ENCODE data around the gene LYPD4. TPM values are rescaled to one million over a fixed set of nuclear protein-coding genes. Genes with fewer than 3 reads are reported as not detected.

Gene LYPD4
- total RNA-seq, 2 experiments from 2014 or later: not detected

DNA sequence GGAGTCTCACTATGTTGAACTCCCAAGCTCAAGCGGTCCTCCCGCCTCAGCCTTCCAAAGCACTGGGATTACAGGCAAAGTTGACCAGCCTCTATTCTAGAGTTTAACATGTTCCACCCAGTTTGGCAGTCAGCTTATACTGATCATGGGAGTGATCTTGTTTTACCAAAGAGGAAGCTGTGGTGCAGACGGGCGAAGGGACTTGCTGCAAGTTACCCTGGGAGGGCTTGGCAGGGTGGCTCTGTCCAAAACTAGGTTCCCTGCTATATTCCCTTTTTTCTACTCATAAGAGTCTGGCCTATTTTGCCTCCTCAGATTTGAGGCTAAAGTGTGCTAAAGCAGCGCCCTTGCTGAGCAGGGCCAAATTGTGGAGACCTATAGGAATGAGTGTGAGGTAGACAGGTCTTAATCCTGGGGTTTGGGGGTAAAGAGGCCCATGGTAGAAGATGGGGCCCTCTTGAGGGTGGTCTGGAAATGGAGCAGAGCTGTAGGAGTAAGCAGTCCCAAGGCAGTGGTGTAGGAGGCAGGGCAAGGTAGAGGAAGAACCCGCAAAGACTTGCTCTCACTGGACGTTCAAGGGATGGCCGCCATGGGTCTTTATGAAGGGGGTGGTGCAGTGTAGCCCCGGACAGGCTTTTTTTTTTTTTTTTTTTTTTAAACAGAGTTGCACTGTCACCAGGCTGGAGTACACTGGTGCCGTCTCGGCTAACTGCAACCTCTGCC lies 18.9 kb upstream of the LYPD4 start:
- no peaks in the 10 kb centered on the region for H3K9me3 Mint-ChIP-seq (ENCODE audit: low read depth)
- ATAC-seq (no peak), DNase-seq (no peak)
- peak overlapping the region; percentile 86 for H3K4me3 Mint-ChIP-seq
- CTCF ChIA-PET: interaction anchor here (1.0 to 2.0 kb wide), 5 partner anchors 10 to 94 kb away, joined by 3 to 12 read pairs (median 5); partner anchors contain the start of gene CD79A
- H3K27ac Mint-ChIP-seq: peak overlapping the region; percentile 85
- intact Hi-C loops (cut with DNase I, micrococcal nuclease): loop anchor here in 1 of 2 experiments (5.0 kb wide), 2 partner anchors 511 to 1066 kb away; partner anchors contain the start of genes EGLN2 and TGFB1
- peaks cover 66% of the 10 kb centered on the region for H3K36me3 Mint-ChIP-seq (ENCODE audit: low read depth)
- peaks cover 66% of the 10 kb centered on the region for H3K4me1 Mint-ChIP-seq
- no peaks in the 10 kb centered on the region for H3K27me3 Mint-ChIP-seq
- POLR2A ChIA-PET: interaction anchor here (0.6 to 2.7 kb wide), 5 partner anchors 8 to 82 kb away, joined by 3 to 11 read pairs (median 4); no protein-coding TSS in a partner anchor

DNA sequence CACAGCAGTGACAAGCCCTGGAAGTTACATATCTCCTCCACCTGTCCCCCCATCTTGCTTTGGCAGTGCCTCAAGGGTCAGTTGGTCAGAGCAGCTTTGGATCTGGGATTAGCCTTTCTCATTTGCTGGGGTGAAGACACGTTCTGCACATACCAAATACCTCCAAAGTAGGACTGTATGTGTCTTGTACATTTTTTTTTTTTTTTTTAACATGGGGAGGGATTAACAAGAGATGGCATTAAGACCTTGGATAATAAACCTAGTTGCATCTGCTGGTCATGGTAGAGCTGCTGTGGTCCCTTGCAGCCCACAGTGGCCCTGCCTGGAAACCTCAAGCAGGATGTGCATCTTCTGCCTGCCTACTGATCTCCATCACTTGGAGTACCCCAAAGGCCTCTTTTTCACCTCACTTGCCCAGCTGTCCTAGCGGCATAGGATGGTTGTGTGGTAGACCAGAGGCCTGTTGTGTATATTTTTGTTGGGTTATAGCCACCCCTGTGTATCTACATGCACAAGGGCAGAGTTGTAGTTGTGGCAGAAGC lies 18.0 kb upstream of the LYPD4 start:
- peaks cover 64% of the 10 kb centered on the region for H3K4me1 Mint-ChIP-seq
- DNase-seq (no peak), ATAC-seq (no peak)
- peak overlapping the region; percentile 86 for H3K4me3 Mint-ChIP-seq
- H3K27ac Mint-ChIP-seq: peak overlapping the region; percentile 93
- intact Hi-C loops (cut with DNase I, micrococcal nuclease): loop anchor here in 1 of 2 experiments (5.0 kb wide), 2 partner anchors 510 to 1065 kb away; partner anchors contain the start of genes EGLN2 and TGFB1
- H3K36me3 Mint-ChIP-seq (ENCODE audit: low read depth): peaks cover 58% of the 10 kb centered on the region
- POLR2A ChIA-PET: interaction anchor here (0.5 to 2.7 kb wide), 7 partner anchors 8 to 376 kb away, joined by 3 to 11 read pairs (median 4); no protein-coding TSS in a partner anchor
- H3K27me3 Mint-ChIP-seq: no peaks in the 10 kb centered on the region
- CTCF ChIA-PET: interaction anchor here (1.0 to 1.9 kb wide), 4 partner anchors 9 to 24 kb away, joined by 3 to 12 read pairs (median 4); partner anchors contain the start of gene CD79A
- H3K9me3 Mint-ChIP-seq (ENCODE audit: low read depth): no peaks in the 10 kb centered on the region

DNA sequence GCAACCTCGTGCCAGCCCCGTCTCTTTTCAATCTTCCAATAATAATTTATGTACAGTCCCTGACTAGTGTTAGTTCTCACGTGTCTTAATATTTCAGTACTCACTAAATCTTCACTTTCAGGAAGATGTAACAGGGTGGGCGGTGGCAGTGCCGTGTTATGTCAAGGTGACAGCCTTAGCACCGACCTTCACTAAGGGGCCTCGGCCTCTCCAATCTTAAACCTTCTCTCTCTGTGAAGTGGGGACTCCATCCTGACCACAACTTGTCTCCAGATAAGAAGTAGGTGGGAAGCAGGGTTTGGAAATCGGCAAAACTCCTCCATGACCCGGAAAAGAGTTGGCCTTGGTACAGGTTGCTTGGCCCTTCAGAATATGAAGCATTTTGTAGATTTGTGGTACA lies 17.4 kb upstream of the LYPD4 start:
- no peaks in the 10 kb centered on the region for H3K27me3 Mint-ChIP-seq
- ChIA-PET POLR2A (interaction anchor here (0.5 to 2.9 kb wide), 3 partner anchors 8 to 29 kb away, joined by 3 to 40 read pairs (median 3); no protein-coding TSS in a partner anchor), CTCF (interaction anchor here (1.0 to 2.9 kb wide), 3 partner anchors 9 to 96 kb away, joined by 3 to 14 read pairs (median 12); partner anchors contain the start of gene RABAC1)
- no peaks in the 10 kb centered on the region for H3K9me3 Mint-ChIP-seq (ENCODE audit: low read depth)
- H3K27ac Mint-ChIP-seq: peak overlapping the region; percentile 93
- H3K36me3 Mint-ChIP-seq (ENCODE audit: low read depth): peaks cover 56% of the 10 kb centered on the region
- H3K4me1 Mint-ChIP-seq: peaks cover 61% of the 10 kb centered on the region
- peak overlapping the region; percentile 86 for H3K4me3 Mint-ChIP-seq
- DNase-seq (no peak), ATAC-seq (no peak)
- intact Hi-C loops (cut with DNase I, micrococcal nuclease): loop anchor here (2.0 to 5.0 kb wide), 3 partner anchors 25 to 1065 kb away; partner anchors contain the start of genes EGLN2 (in 1 of the 2) and TGFB1 (in 1 of the 2)

DNA sequence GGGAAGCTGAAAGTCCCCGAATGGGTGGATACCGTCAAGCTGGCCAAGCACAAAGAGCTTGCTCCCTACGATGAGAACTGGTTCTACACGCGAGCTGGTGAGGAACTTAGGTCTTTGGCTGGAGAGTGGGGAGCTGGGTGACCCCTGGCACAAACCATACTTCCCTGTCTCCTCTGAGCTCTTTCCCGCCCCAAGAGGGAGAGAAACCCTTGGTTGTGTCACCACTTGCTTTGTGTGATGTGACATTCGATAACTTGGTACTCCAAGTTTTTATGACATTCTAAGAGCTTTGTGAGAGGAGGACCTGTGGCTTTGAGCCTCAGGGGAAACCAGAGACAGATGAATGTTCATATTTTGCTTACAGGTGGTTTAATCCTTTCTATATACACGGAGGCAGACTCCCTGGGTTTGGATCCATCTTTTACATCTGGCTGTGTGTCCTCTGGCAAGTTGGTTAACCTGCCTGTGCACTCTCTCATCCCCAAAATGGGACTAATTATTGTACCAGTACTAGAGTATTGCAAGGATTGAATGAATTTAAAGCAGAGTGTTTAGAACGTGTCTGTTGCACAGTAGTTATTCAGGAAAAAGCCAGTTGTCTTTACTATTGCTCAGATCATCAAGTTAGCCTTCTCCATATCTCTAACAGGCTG lies 16.8 kb upstream of the LYPD4 start:
- peak overlapping the region; percentile 86 for H3K4me3 Mint-ChIP-seq
- peak overlapping the region; percentile 93 for H3K27ac Mint-ChIP-seq
- DNase-seq (no peak), ATAC-seq (no peak)
- ChIA-PET POLR2A (interaction anchor here (1.3 to 2.9 kb wide), 4 partner anchors 10 to 381 kb away, joined by 4 to 40 read pairs (median 10); partner anchors contain the start of genes GSK3A and RABAC1), CTCF (interaction anchor here (0.6 to 2.9 kb wide), 7 partner anchors 11 to 330 kb away, joined by 3 to 14 read pairs (median 6); partner anchors contain the start of gene RABAC1)
- no peaks in the 10 kb centered on the region for H3K9me3 Mint-ChIP-seq (ENCODE audit: low read depth)
- intact Hi-C loops (cut with DNase I, micrococcal nuclease): loop anchor here (2.0 to 5.0 kb wide), 3 partner anchors 26 to 1064 kb away; partner anchors contain the start of genes EGLN2 (in 1 of the 2) and TGFB1 (in 1 of the 2)
- H3K36me3 Mint-ChIP-seq (ENCODE audit: low read depth): peaks cover 52% of the 10 kb centered on the region
- H3K27me3 Mint-ChIP-seq: no peaks in the 10 kb centered on the region
- H3K4me1 Mint-ChIP-seq: peaks cover 55% of the 10 kb centered on the region

DNA sequence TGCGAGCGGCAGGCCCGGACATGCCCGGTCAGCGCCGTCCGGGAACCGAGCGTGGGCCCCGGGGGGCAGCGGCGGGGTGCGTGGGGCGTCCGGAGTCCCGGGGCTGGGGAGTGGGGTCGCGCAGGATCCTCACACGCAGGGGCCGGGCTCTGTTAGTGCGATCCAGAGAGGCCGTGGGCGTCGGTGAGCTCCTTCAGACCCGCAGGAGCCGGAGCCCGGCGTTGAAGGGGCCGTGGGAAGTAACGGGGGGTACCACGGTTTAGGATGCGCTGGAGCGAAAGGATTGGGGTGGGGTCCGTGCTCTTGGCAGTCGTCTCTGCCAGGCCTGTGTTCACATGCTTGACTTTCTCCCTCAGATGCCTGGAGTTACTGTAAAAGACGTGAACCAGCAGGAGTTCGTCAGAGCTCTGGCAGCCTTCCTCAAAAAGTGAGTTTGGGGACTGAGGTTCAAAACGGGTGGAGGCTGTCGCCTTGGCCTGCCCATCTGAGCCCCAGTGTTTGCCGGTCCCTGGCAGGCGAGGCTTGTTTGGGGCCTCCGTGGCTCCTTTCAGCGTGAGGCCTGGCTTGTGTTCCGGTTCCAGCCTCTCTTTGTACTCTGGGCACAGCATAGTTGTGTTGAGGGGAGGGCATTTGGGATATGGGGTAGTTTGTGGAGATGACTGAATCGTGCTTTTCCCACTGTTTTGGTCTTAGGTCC lies 16.1 kb upstream of the LYPD4 start:
- POLR2A ChIA-PET: interaction anchor here (0.6 to 2.9 kb wide), 10 partner anchors 8 to 382 kb away, joined by 3 to 40 read pairs (median 4); partner anchors contain the start of genes GSK3A, RABAC1 and ZNF574
- DNase-seq: no peak
- H3K27ac Mint-ChIP-seq: peak overlapping the region; percentile 93

DNA sequence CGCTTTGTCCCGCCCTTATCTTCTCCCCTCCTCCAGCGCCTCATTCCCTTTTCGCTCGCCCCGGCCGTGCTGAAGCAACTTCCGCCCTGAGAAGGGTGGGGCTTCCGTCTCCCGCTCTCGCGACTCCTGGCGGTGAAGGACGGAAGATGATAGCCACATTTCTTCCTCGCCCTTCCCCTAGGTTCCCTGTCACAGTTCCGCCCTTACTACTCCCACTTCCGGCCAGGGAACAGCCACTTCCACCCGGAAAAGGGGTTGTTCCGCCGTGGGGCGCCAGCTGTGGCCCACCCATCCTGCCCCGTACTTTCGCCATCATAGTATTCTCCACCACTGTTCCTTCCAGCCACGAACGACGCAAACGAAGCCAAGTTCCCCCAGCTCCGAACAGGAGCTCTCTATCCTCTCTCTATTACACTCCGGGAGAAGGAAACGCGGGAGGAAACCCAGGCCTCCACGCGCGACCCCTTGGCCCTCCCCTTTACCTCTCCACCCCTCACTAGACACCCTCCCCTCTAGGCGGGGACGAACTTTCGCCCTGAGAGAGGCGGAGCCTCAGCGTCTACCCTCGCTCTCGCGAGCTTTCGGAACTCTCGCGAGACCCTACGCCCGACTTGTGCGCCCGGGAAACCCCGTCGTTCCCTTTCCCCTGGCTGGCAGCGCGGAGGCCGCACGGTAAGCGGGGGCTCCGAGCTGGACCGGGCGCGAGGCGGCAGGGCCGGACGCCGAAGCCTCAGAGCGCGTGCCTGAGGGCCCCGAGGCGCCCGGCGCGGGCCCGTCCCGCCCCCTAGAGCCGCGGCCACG lies 15.3 kb upstream of the LYPD4 start, which contains the start of gene RPS19:
Gene RPS19, plus strand, starts transcription at position 638 of the 801 bp plus-strand sequence. CDS start 520 bp downstream, outside the sequence.
- H3K27ac Mint-ChIP-seq: peak within 1 kb of the TSS; percentile 98
- ChIA-PET CTCF (interaction anchor here (0.6 to 2.9 kb wide), 17 partner anchors 8 to 385 kb away, joined by 3 to 14 read pairs (median 5); partner anchors contain the start of gene RABAC1), POLR2A (interaction anchor here (0.6 to 2.9 kb wide), 16 partner anchors 9 to 668 kb away, joined by 3 to 40 read pairs (median 4); partner anchors contain the start of genes GSK3A, RABAC1 and ZNF574)
- H3K27me3 Mint-ChIP-seq: no peaks in the 10 kb centered on the region
- peaks cover 43% of the 10 kb centered on the region for H3K36me3 Mint-ChIP-seq (ENCODE audit: low read depth)
- DNase-seq (peak; percentile 99), ATAC-seq (peak; percentile 89)
- H3K4me1 Mint-ChIP-seq: peaks cover 46% of the 10 kb centered on the region
- intact Hi-C loops (cut with DNase I, micrococcal nuclease): loop anchor here (1.0 to 5.0 kb wide), 18 partner anchors 11 to 1063 kb away; partner anchors contain the start of genes RABAC1 (in 2 of the 2), B9D2 (in 1 of the 2), BCKDHA (in 1 of the 2) and CIC (in 1 of the 2)
- peak within 1 kb of the TSS; percentile 86 for H3K4me3 Mint-ChIP-seq
- no peaks in the 10 kb centered on the region for H3K9me3 Mint-ChIP-seq (ENCODE audit: low read depth)

More for the DNA sequence above, 16.1 kb upstream of the LYPD4 start:
- Mint-ChIP-seq H3K4me3 (peak overlapping the region; percentile 86), H3K36me3 (ENCODE audit: low read depth) (peaks cover 50% of the 10 kb centered on the region), H3K9me3 (ENCODE audit: low read depth) (no peaks in the 10 kb centered on the region), H3K27me3 (no peaks in the 10 kb centered on the region), H3K4me1 (peaks cover 52% of the 10 kb centered on the region)
- CTCF ChIA-PET: interaction anchor here (0.6 to 2.9 kb wide), 13 partner anchors 8 to 384 kb away, joined by 3 to 14 read pairs (median 5); partner anchors contain the start of gene RABAC1
- ATAC-seq: no peak
- intact Hi-C loops (cut with DNase I, micrococcal nuclease): loop anchor here (1.0 to 5.0 kb wide), 9 partner anchors 11 to 1063 kb away; partner anchors contain the start of genes CIC (in 1 of the 2), EGLN2 (in 1 of the 2), GSK3A (in 1 of the 2) and TGFB1 (in 1 of the 2)

DNA sequence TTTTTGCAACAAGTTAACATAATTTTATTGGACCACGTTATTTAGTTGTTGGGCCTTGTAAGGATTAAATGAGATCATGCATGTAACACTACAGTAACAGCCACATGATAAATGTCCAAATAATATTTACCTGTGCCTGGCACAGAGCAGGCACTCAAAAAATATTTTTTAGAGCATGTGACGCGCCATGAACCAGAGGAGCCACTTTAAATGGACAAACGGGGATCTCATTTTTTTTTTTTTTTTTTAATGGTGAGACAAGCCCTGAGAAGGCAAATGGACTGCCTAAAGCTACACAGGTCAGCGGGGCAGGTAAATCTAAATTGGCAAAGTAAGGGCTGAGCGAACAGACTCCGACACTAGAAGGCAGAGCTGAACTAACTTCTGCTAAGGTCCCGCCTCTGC lies 14.7 kb upstream of the LYPD4 start:
- H3K27ac Mint-ChIP-seq: peak overlapping the region; percentile 98
- H3K36me3 Mint-ChIP-seq (ENCODE audit: low read depth): peaks cover 37% of the 10 kb centered on the region
- H3K27me3 Mint-ChIP-seq: peaks cover 2% of the 10 kb centered on the region
- peak overlapping the region; percentile 86 for H3K4me3 Mint-ChIP-seq
- no peak for ATAC-seq
- H3K9me3 Mint-ChIP-seq (ENCODE audit: low read depth): no peaks in the 10 kb centered on the region
- ChIA-PET POLR2A (interaction anchor here (0.6 to 2.9 kb wide), 8 partner anchors 12 to 669 kb away, joined by 3 to 40 read pairs (median 4); partner anchors contain the start of gene RABAC1), CTCF (interaction anchor here (0.7 to 2.9 kb wide), 15 partner anchors 9 to 386 kb away, joined by 3 to 14 read pairs (median 5); partner anchors contain the start of genes LYPD4 and RABAC1)
- H3K4me1 Mint-ChIP-seq: peaks cover 40% of the 10 kb centered on the region
- no peak for DNase-seq
- intact Hi-C loops (cut with DNase I, micrococcal nuclease): loop anchor here (1.0 kb wide), 9 partner anchors 25 to 495 kb away; partner anchors contain the start of genes RABAC1 (in 2 of the 2), B9D2 (in 1 of the 2), BCKDHA (in 1 of the 2) and DMAC2 (in 1 of the 2)

DNA sequence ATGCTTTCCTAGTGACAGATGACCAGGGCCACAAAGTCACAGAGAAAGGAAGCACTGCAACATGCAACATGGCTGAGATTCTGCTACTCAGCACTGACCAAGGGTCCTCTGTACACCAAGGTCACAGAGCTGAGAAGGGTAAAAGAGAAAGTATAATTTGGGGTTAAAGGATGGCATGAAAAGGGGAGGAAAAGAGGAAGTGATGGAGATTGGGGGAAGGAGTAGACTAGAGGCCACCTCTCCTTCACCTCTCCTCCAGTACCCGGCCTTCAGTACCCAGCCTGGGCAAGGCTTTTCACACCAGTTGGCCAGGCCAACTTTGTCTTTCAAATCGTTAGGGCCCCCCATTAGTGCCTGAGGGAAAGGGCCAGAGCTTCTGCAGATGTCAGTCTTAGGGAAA lies 9.3 kb upstream of the LYPD4 start:
- CTCF ChIA-PET: interaction anchor here (1.0 to 1.3 kb wide), 2 partner anchors 19 to 61 kb away, joined by 3 to 4 read pairs; no protein-coding TSS in a partner anchor
- H3K4me3 Mint-ChIP-seq: no peak overlapping the region

DNA sequence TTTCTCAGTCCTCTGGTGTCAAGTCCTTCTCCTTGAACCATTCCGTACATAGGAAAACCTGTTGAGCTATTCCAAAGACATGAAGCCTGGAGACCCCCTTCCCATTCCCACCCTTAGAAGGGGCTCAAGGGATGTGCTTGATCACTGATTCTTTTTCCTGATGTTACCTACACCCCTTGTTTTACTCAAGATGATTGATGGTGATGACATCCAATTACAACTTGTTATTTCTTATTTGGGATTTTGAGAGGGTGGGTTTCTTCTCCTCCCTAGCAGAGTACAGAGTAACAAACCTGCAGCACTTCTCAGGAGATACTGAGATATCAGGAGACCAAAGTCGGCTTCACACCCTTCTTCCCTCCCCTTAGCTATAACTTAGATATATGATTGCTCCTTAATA lies 8.9 kb upstream of the LYPD4 start:
- intact Hi-C loops (cut with DNase I, micrococcal nuclease): no loop called here
- Mint-ChIP-seq H3K27ac (no peak overlapping the region), H3K27me3 (peaks cover 4% of the 10 kb centered on the region), H3K4me1 (peaks cover 6% of the 10 kb centered on the region), H3K36me3 (ENCODE audit: low read depth) (no peaks in the 10 kb centered on the region), H3K4me3 (no peak overlapping the region), H3K9me3 (ENCODE audit: low read depth) (no peaks in the 10 kb centered on the region)
- DNase-seq (no peak), ATAC-seq (no peak)
- CTCF ChIA-PET: interaction anchor here (1.0 to 4.8 kb wide), 2 partner anchors 16 to 19 kb away, joined by 4 to 26 read pairs; no protein-coding TSS in a partner anchor
- POLR2A ChIA-PET: no interaction called here

More for the DNA sequence above, 9.3 kb upstream of the LYPD4 start:
- POLR2A ChIA-PET: no interaction called here
- Mint-ChIP-seq H3K27me3 (peaks cover 4% of the 10 kb centered on the region), H3K4me1 (peaks cover 6% of the 10 kb centered on the region), H3K36me3 (ENCODE audit: low read depth) (no peaks in the 10 kb centered on the region), H3K27ac (no peak overlapping the region), H3K9me3 (ENCODE audit: low read depth) (no peaks in the 10 kb centered on the region)
- ATAC-seq (no peak), DNase-seq (no peak)
- intact Hi-C loops (cut with DNase I, micrococcal nuclease): no loop called here
